H1 (cell line): Measurements from ENCODE around the gene TCF4. TPM values are rescaled to one million over a fixed set of nuclear protein-coding genes. Genes with fewer than 3 reads are reported as not detected.

Experiments used
- JUN ChIP-seq: IDR thresholded peaks from 2 replicates; pipeline ENCODE4 v1.6.1; 2011; ENCODE audit warnings: low read depth, mild to moderate bottlenecking, improper control_type of control experiment, low read length
- ZNF274 ChIP-seq: IDR thresholded peaks from 2 replicates; pipeline ENCODE4 v1.7.0; 2012; ENCODE audit warnings: low read length, borderline replicate concordance; ENCODE audit errors: extremely low read depth
- polyA plus RNA-seq, 7 experiments: library from polyadenylated mRNA; depleted of rRNA in 3 of 7; stranded (reverse) in 5 of 7; unstranded in 2 of 7; fragments of >200 nt in 5 of 7; fragments of 200-250 nt in 2 of 7; gene quantifications; 1 replicate in 5 of 7; 2 replicates in 1 of 7; 4 replicates in 1 of 7; pipeline versions ENCODE4 v1.2.1 to v1.2.3, GENCODE V29; 2011 to 2013; ENCODE audit warnings: missing spikeins in 2 of 7, mixed read lengths in 2 of 7
- total RNA-seq: library from RNA; stranded (reverse); fragmentation: NEBNext Ultra II Directional; extraction: Animal tissue kit (Norgen Biotek cat#: 25700); gene quantifications from 2 replicates; pipeline ENCODE4 v1.2.1, GENCODE V29; 2021

TCF4 gene
- total and polyA plus RNA-seq, 2 of the 8 experiments (the other 6 are each of a cell fraction or from before 2014, with no cell fraction given) = 59.3 to 118 TPM

- TF ChIP-seq ZNF274 (no peak), JUN (no peak)
Measured at GRCh38 chr18:55244546-55244945, 343.4 kb downstream of the TCF4 start (continued).
